ENCODE results near the gene CGNL1. TPM values are rescaled to one million over a fixed set of nuclear protein-coding genes. Genes with fewer than 3 reads are reported as not detected.

CGNL1 gene, protein sequence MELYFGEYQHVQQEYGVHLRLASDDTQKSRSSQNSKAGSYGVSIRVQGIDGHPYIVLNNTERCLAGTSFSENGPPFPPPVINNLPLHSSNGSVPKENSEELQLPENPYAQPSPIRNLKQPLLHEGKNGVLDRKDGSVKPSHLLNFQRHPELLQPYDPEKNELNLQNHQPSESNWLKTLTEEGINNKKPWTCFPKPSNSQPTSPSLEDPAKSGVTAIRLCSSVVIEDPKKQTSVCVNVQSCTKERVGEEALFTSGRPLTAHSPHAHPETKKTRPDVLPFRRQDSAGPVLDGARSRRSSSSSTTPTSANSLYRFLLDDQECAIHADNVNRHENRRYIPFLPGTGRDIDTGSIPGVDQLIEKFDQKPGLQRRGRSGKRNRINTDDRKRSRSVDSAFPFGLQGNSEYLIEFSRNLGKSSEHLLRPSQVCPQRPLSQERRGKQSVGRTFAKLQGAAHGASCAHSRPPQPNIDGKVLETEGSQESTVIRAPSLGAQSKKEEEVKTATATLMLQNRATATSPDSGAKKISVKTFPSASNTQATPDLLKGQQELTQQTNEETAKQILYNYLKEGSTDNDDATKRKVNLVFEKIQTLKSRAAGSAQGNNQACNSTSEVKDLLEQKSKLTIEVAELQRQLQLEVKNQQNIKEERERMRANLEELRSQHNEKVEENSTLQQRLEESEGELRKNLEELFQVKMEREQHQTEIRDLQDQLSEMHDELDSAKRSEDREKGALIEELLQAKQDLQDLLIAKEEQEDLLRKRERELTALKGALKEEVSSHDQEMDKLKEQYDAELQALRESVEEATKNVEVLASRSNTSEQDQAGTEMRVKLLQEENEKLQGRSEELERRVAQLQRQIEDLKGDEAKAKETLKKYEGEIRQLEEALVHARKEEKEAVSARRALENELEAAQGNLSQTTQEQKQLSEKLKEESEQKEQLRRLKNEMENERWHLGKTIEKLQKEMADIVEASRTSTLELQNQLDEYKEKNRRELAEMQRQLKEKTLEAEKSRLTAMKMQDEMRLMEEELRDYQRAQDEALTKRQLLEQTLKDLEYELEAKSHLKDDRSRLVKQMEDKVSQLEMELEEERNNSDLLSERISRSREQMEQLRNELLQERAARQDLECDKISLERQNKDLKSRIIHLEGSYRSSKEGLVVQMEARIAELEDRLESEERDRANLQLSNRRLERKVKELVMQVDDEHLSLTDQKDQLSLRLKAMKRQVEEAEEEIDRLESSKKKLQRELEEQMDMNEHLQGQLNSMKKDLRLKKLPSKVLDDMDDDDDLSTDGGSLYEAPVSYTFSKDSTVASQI
- total RNA-seq (not detected), total RNA-seq (0 to 0.23 reads per million in 2 donors)

DNA sequence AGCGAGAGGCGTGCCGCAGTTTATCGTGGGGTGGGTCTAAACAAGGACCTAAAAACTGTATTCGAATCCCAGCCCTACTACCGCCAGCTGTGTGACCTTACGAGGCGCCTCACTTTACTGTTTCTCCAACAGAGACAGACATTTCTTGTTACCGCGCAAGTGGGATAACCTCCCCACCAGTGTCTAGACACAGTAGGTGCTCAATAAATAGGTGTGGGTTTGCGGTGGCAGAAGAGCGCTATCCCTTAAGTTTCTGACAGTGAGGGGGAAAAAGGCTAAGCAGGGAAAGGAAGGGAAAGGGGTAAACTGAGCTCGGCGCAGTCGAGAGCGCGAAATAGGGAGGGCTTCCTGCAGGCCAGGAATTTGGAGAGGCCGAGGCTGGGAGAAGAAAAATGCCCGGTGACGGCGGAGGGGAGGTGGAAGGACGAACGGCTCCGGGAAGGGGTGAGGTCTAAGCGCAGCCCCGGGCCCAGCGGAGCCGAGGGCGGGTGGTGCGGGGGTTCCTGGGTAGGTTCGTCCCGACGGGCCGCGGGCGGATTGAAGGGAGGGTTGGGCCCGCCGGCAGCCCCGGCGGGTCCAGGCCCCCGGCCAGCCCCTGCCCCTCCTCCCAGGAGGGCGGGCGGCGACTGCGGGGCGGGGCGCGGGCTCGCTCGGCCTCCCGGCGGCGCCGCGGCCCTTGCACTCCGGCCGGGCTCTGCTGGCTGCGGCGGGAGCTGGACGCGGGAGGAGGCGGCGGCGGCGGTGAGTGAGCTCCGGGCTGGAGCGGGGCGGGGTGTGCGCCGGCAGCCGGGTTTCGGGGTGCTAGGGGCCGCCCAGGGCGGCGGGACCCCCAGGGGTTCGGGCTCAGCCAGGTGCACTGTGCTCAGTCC, at the start of gene CGNL1:
Gene CGNL1 (plus strand): TSS at position 679 of the 869 bp plus-strand sequence. CDS start 61,495 bp downstream, outside the sequence.
- Mint-ChIP-seq H3K4me3 (peak within 1 kb of the TSS; percentile 81), H3K27me3 (peaks cover 77% of the 10 kb centered on the region), H3K4me1 (peaks cover 10% of the 10 kb centered on the region), H3K27ac (no peak within 1 kb of the TSS), H3K36me3 (ENCODE audit: low read depth) (peaks cover 11% of the 10 kb centered on the region)
- DNase-seq: no peak
- no peak for ATAC-seq
- H3K9me3 ChIP-seq (ENCODE audit: control insufficient read depth, low read length, poor library complexity, severe bottlenecking): no peaks in the 10 kb centered on the region

DNA sequence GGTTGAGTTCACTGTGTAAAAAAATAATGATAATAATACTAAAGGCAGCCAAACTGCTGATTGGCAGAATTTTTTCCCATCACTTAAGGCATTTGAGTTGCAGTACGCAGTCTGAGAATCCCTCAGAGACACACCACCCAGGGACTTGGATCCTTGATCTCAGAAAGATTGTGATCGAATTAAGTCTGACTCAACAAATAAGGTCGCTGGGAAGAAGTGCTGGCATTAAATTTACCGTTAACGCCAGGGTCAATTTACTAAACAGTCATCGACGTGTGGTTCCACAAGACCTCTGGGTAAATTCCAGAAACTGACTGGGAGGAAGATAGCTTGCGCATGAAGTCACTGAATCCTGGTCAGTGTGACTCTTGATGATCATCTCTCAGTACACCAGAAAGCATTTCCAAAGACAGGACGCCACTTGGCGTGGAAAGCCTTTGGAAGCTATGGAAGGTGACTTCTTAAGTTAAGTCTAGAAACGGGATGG, 48.3 kb upstream of the CGNL1 start:
- H3K4me3 Mint-ChIP-seq: no peak overlapping the region
- ATAC-seq (no peak), DNase-seq (no peak)
- no peak overlapping the region for H3K27ac Mint-ChIP-seq
- H3K9me3 ChIP-seq (ENCODE audit: control insufficient read depth, low read length, poor library complexity, severe bottlenecking): no peaks in the 10 kb centered on the region
- H3K36me3 Mint-ChIP-seq (ENCODE audit: low read depth): peaks cover 2% of the 10 kb centered on the region
- H3K4me1 Mint-ChIP-seq: peaks cover 9% of the 10 kb centered on the region
- H3K27me3 Mint-ChIP-seq: peaks cover 47% of the 10 kb centered on the region

DNA sequence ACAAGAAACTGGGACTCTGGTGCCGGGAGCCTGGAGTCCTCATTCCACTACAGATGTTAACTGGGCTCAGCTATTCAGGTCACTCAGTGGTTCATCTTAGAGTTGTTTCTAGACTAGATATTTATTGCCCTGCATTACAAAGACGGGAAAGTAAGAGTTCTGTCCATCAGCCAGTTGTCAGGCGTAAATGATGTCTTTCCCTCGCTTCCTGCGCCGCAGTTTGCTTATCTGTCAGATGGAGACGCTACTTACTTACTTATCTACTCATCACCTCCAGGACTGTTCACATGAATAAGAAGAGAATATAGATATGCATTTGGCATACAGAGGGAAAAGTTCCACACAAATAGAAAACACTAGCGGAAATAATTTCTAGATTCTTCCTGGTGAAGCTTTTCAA, 47.8 kb upstream of the CGNL1 start:
- Mint-ChIP-seq H3K4me3 (no peak overlapping the region), H3K27me3 (peaks cover 51% of the 10 kb centered on the region), H3K27ac (no peak overlapping the region), H3K36me3 (ENCODE audit: low read depth) (peaks cover 2% of the 10 kb centered on the region), H3K4me1 (peaks cover 9% of the 10 kb centered on the region)
- no peak for ATAC-seq
- no peaks in the 10 kb centered on the region for H3K9me3 ChIP-seq (ENCODE audit: control insufficient read depth, low read length, poor library complexity, severe bottlenecking)
- no peak for DNase-seq

DNA sequence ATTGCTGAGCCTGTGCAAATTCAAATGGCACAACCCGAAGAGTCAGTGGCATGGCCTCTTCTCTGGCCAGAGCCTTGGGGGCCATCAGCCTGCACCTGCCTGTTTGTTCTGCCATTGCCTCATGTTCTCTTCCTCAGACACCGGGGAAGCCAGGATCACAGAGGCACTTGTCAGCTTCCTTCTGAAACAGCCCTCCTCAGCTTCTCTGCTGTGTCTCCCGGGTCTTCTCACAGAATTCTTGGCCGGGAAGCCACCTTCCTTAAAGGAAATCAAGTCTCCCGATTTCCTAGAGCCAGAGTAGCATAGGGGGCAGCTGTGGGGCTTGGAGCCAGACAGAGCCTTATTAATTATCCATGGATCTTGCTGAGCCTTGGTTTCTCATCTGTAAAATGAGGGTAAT, 47.4 kb upstream of the CGNL1 start:
- Mint-ChIP-seq H3K4me3 (no peak overlapping the region), H3K36me3 (ENCODE audit: low read depth) (peaks cover 2% of the 10 kb centered on the region), H3K27me3 (peaks cover 52% of the 10 kb centered on the region), H3K4me1 (peaks cover 9% of the 10 kb centered on the region), H3K27ac (no peak overlapping the region)
- ATAC-seq: no peak
- H3K9me3 ChIP-seq (ENCODE audit: control insufficient read depth, low read length, poor library complexity, severe bottlenecking): no peaks in the 10 kb centered on the region
- no peak for DNase-seq

DNA sequence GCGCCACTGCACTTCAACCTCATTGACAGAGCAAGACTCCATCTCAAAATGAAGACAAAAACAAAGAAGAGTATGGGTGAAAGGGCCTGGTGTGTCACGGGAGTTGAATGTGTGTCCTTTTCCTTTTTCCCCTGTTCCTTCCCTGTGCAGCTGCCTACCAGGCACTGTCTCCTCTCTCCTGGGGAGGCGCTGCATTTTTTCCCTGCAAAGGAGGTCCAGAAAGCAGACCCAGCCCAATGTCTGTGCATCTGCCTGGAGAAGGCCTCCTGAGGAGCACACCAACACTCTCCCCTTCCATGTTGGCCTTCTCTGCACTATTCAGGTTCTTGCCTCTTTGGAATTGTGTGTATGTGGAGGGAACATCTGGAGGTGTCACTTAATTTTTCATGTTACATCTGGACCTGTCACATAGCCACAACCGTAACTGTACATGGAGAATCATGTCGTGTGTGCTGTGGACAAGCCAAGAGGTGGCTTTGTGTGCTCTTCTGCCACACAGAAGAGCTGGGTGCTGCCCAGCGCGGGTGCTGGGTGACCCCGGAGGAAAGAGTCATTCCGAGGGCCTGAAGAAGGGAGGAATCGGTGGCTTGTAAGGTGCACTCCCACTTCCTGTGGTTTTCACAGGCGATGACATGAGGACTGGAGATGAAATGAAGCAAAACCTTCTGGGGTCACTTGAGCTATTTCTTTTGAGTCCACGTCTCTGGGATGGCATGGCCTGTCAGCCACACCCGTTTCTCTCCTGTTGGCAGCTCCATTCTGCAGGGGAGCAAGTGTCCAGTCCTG, 46.5 kb upstream of the CGNL1 start:
- Mint-ChIP-seq H3K36me3 (ENCODE audit: low read depth) (peaks cover 4% of the 10 kb centered on the region), H3K27ac (no peak overlapping the region), H3K27me3 (peaks cover 61% of the 10 kb centered on the region), H3K4me3 (no peak overlapping the region), H3K4me1 (peaks cover 7% of the 10 kb centered on the region)
- ATAC-seq (no peak), DNase-seq (no peak)
- H3K9me3 ChIP-seq (ENCODE audit: control insufficient read depth, low read length, poor library complexity, severe bottlenecking): no peaks in the 10 kb centered on the region

DNA sequence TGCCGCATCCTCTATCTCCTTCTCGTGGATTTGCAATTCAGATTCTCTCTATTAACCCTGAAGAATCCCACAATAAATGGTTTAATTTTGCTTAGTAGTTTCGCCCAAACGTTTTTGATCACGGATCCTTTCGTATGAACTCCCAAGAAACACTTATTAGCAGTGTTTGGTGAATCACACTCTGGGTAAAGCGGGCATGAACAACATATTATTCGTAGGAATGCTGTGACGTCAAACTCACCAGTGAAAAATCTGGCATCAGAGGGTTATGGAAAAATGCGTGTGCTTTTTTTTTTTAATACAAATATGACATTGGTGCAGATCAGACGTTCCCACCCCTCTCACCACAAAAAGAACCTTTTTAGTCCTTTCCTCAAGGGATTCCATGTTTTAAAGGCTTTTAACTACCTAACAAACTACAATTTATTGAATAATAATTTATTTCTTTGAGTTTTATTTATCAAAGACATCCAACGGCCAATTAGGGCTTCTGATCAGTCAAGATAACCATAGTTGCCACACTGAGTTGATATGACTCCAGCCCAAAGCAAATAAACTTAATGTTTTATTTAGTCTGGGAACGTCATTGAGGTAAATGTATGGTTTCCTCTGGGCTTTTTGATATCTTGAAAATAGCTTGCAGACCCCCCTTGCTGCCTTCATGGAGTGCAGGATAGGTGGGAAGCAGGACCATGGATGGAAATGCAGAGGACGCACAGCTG, 45.5 kb upstream of the CGNL1 start:
- Mint-ChIP-seq H3K36me3 (ENCODE audit: low read depth) (peaks cover 2% of the 10 kb centered on the region), H3K4me1 (peaks cover 5% of the 10 kb centered on the region), H3K27ac (no peak overlapping the region), H3K4me3 (no peak overlapping the region), H3K27me3 (peaks cover 64% of the 10 kb centered on the region)
- DNase-seq (no peak), ATAC-seq (no peak)
- H3K9me3 ChIP-seq (ENCODE audit: control insufficient read depth, low read length, poor library complexity, severe bottlenecking): no peaks in the 10 kb centered on the region

DNA sequence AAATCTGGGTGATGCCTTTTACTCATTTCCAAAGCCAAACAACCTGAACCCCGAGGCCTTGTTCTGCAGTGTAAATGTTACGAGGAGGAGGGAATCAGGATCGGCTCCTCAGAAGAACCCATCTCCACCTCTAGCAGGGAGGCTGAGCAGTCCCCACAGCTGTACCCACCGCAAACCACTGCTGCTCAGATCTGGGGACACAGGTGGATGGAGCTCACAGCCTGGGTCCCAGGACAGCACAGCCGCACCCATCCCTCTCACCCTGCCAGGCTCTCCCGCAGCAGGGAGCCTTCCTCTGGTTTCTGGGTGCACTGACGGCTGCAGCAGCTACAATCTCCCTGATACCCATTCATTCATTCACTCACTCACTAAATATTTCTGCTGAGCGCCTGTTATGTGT, 44.0 kb upstream of the CGNL1 start:
- H3K27me3 Mint-ChIP-seq: peaks cover 72% of the 10 kb centered on the region
- DNase-seq (no peak), ATAC-seq (no peak)
- H3K4me3 Mint-ChIP-seq: no peak overlapping the region
- H3K27ac Mint-ChIP-seq: no peak overlapping the region
- peaks cover 2% of the 10 kb centered on the region for H3K36me3 Mint-ChIP-seq (ENCODE audit: low read depth)
- H3K9me3 ChIP-seq (ENCODE audit: control insufficient read depth, low read length, poor library complexity, severe bottlenecking): no peaks in the 10 kb centered on the region
- peaks cover 4% of the 10 kb centered on the region for H3K4me1 Mint-ChIP-seq

DNA sequence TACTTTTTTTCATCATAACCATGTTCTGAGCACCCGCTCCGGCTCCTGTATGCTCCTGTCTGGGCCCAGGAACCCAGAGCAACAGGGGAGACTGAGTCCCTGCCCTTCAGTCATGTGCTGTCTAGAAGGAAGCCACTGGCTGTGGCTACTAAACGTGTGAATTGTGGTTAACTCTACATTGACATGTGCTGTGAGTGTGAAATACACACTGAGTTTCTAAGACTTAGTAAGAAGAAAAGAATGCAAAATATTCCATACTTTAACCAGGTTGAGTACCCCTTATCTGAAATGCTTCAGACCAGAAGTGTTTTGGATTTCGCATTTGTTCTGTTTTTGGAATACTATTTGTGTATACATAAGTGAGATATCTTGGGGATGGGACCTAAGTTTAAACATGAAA, 42.8 kb upstream of the CGNL1 start:
- Mint-ChIP-seq H3K36me3 (ENCODE audit: low read depth) (peaks cover 2% of the 10 kb centered on the region), H3K27me3 (peaks cover 76% of the 10 kb centered on the region), H3K4me1 (peaks cover 4% of the 10 kb centered on the region), H3K4me3 (no peak overlapping the region), H3K27ac (no peak overlapping the region)
- DNase-seq (no peak), ATAC-seq (no peak)
- no peaks in the 10 kb centered on the region for H3K9me3 ChIP-seq (ENCODE audit: control insufficient read depth, low read length, poor library complexity, severe bottlenecking)

DNA sequence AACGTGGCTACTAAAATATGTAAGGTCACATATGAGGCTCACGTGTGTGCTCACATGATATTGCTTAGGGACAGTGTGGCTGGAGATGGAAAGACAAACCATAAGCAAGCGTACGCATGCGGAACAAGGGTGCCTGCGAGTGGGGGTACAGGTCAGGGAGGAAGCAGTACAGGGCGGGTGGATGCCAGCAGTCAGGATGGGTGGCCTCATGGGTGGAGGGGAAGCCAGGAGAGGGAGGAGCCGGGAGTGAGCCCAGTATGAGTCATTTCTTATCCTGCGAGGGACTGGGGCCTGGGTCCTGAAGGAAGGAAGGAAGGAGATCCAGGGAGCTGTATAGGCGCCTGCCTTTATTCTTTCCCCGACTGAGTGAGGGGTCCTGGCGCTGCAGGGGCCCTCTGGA, 42.0 kb upstream of the CGNL1 start:
- ATAC-seq: no peak
- no peaks in the 10 kb centered on the region for H3K9me3 ChIP-seq (ENCODE audit: control insufficient read depth, low read length, poor library complexity, severe bottlenecking)
- peaks cover 4% of the 10 kb centered on the region for H3K4me1 Mint-ChIP-seq
- DNase-seq: no peak
- peaks cover 73% of the 10 kb centered on the region for H3K27me3 Mint-ChIP-seq
- no peak overlapping the region for H3K4me3 Mint-ChIP-seq
- no peak overlapping the region for H3K27ac Mint-ChIP-seq
- peaks cover 2% of the 10 kb centered on the region for H3K36me3 Mint-ChIP-seq (ENCODE audit: low read depth)

DNA sequence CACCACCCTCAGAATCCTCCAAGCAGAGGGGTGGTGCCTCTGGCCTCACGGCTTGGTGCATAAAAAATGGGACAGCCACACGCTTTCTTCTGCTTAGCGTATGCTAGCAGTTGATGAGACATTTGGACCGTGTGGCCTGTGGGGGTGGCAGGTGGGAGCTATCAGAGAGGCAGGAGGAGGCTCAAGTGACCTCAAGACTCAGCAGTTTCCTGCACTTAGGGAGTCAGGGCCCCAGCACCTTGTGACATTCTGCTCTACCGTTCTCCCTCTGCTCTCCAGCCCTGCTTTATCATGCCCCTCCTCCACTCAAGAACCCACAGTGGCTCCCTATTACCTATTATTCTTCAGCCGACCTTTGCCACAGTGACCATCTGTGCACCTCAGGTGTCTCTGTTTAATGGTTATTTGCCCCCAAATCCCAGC, 41.0 kb upstream of the CGNL1 start:
- no peak for ATAC-seq

DNA sequence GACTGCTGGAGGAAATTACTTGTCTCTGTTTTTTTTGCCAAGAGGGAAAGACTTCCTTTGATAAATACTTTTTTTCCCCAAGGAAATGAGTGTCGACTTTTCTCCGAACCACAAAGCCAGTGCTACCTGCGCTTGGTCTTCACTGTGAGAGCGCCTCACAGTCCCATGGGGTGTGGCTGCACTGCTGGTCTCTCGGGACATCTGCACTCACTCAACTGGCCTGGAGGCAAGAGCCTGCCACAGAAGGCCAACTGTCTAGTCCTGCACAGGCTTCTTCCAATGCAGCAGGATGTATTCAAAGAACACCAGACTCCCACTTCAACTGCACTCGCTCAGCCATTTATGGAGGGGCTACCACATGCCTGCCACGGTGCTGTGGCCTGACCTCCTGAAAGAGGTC, 40.6 kb upstream of the CGNL1 start:
- H3K27me3 Mint-ChIP-seq: peaks cover 61% of the 10 kb centered on the region
- no peaks in the 10 kb centered on the region for H3K4me1 Mint-ChIP-seq
- peaks cover 2% of the 10 kb centered on the region for H3K36me3 Mint-ChIP-seq (ENCODE audit: low read depth)
- H3K9me3 ChIP-seq (ENCODE audit: control insufficient read depth, low read length, poor library complexity, severe bottlenecking): no peaks in the 10 kb centered on the region
- no peak for ATAC-seq
- no peak overlapping the region for H3K4me3 Mint-ChIP-seq
- no peak for DNase-seq
- no peak overlapping the region for H3K27ac Mint-ChIP-seq

More for the DNA sequence above, 41.0 kb upstream of the CGNL1 start:
- Mint-ChIP-seq H3K4me3 (no peak overlapping the region), H3K27me3 (peaks cover 65% of the 10 kb centered on the region), H3K27ac (no peak overlapping the region), H3K36me3 (ENCODE audit: low read depth) (peaks cover 2% of the 10 kb centered on the region), H3K4me1 (peaks cover 3% of the 10 kb centered on the region)
- no peak for DNase-seq
- no peaks in the 10 kb centered on the region for H3K9me3 ChIP-seq (ENCODE audit: control insufficient read depth, low read length, poor library complexity, severe bottlenecking)
